Mesendoderm (in vitro differentiated cells): ENCODE results near the gene SRC.

Source experiments
- DNase-seq: peaks from one replicate; pipeline ENCODE4 v3.0.0; 2013
- H2AK5ac ChIP-seq: 2 replicates; pipeline ENCODE4 v1.6.1; 2013; ENCODE audit warnings: low read length, inconsistent platforms
- H2BK120ac ChIP-seq: 2 replicates; pipeline ENCODE4 v1.6.1; 2013; ENCODE audit warnings: low read depth, mild to moderate bottlenecking, low read length, moderate library complexity, mixed read lengths
- H2BK15ac ChIP-seq: replicated peaks from 2 replicates; pipeline ENCODE4 v1.6.1; 2013; ENCODE audit warnings: low read depth, mild to moderate bottlenecking, moderate library complexity
- H2BK5ac ChIP-seq: 2 replicates; pipeline ENCODE4 v1.6.1; 2013; ENCODE audit warnings: low read length, inconsistent platforms
- H3K18ac ChIP-seq: 2 replicates; pipeline ENCODE4 v1.6.1; 2013; ENCODE audit warnings: mild to moderate bottlenecking, low read length, mixed read lengths
- H3K23ac ChIP-seq: one replicate; pipeline ENCODE4 v1.6.1; 2013; ENCODE audit warnings: low read length
- H3K27ac ChIP-seq: 2 replicates; pipeline ENCODE4 v1.5.1; 2013; ENCODE audit warnings: low read depth, mild to moderate bottlenecking, inconsistent platforms, low read length, moderate library complexity
- H3K27me3 ChIP-seq: 2 replicates; pipeline ENCODE4 v1.6.1; 2013; ENCODE audit warnings: low read length, control low read depth, mild to moderate bottlenecking, inconsistent platforms; ENCODE audit not compliant: insufficient read depth, poor library complexity
- H3K36me3 ChIP-seq: 2 replicates; pipeline ENCODE4 v1.6.1; 2013; ENCODE audit warnings: low read length, inconsistent platforms; ENCODE audit not compliant: control insufficient read depth, insufficient read depth
- H3K4ac ChIP-seq: one replicate; pipeline ENCODE4 v1.6.1; 2013; ENCODE audit warnings: low read depth, mild to moderate bottlenecking, low read length, moderate library complexity
- H3K4me1 ChIP-seq: 2 replicates; pipeline ENCODE4 v1.6.1; 2013; ENCODE audit warnings: low read depth, low read length, inconsistent platforms; ENCODE audit not compliant: control insufficient read depth
- H3K4me2 ChIP-seq: 2 replicates; pipeline ENCODE4 v1.6.1; 2013; ENCODE audit warnings: low read length
- H3K4me3 ChIP-seq: 2 replicates; pipeline ENCODE4 v1.5.1; 2013; ENCODE audit warnings: mild to moderate bottlenecking, low read length
- H3K56ac ChIP-seq: one replicate; pipeline ENCODE4 v1.6.1; 2013; ENCODE audit warnings: low read length
- H3K79me1 ChIP-seq: 2 replicates; pipeline ENCODE4 v1.6.1; 2013; ENCODE audit warnings: low read length, inconsistent platforms
- H3K79me2 ChIP-seq: 2 replicates; pipeline ENCODE4 v1.6.1; 2013; ENCODE audit warnings: mild to moderate bottlenecking, low read length; ENCODE audit not compliant: control insufficient read depth, insufficient read depth
- H3K9ac ChIP-seq: 2 replicates; pipeline ENCODE4 v1.6.1; 2013; ENCODE audit warnings: low read length, inconsistent platforms
- H4K5ac ChIP-seq: one replicate; pipeline ENCODE4 v1.6.1; 2013; ENCODE audit warnings: low read length
- H4K8ac ChIP-seq: one replicate; pipeline ENCODE4 v1.6.1; 2013; ENCODE audit warnings: low read depth, mild to moderate bottlenecking, control low read depth, low read length, moderate library complexity
- WGBS: extraction: QIAGEN DNeasy Blood & Tissue Kit; methylation state at CpG from one replicate; pipeline ENCODE4 v1.1.7; 2013; ENCODE audit warnings: low lambda C conversion rate, missing lambda C conversion rate; ENCODE audit not compliant: insufficient coverage; ENCODE audit errors: extremely low coverage; 5-methylcytosine and 5-hydroxymethylcytosine counted together

SRC gene

DNA sequence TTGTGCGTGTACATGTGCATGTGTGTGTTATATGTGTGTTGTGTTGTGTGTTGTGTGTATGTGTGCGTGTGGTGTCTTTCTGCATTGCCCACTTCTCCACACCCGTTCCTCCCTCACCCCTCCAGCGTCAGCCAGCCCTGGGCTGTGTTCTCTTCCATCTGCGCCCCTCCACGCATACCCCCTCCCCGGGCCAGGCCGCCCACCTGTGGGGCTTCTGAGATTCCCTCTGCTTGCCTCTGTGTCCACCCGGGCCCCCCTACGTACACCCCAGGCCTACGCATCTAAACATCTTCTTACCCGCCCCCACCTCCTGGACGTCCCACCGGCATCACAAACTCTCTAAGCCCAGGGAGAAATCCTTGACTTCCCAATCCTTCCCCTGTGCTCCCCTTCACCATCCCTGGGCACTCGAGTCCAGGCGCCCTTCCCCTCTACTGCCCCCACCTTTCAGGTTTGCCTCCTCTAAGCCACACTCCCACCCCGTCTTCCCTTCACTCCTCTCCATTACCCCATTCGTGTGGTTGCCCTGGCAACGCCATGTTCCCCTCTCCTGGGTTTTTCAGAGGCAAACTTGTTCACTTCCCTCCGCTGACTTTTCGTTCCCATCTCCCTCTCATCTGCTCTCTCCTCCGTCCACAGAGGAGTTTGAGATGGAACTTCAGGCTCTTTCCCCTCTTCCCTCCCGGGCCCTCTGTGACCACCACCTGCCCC is 93.4 kb downstream of the SRC start:
- H2AK5ac ChIP-seq: no peak overlapping the region
- no peak overlapping the region for H4K8ac ChIP-seq
- no peaks in the 10 kb centered on the region for H3K36me3 ChIP-seq
- no peak overlapping the region for H3K27ac ChIP-seq
- H2BK5ac ChIP-seq: no peak overlapping the region
- no peak overlapping the region for H4K5ac ChIP-seq
- no peaks in the 10 kb centered on the region for H3K79me1 ChIP-seq
- no peak overlapping the region for H3K56ac ChIP-seq
- DNase-seq: no peak
- H3K79me2 ChIP-seq: no peaks in the 10 kb centered on the region
- no peak overlapping the region for H3K9ac ChIP-seq
- no peak overlapping the region for H3K18ac ChIP-seq
- H3K23ac ChIP-seq: no peak overlapping the region
- no peak overlapping the region for H3K4ac ChIP-seq
- no CpG with 5 or more reads among the region's 23 CpGs for WGBS
- H3K4me1 ChIP-seq: no peaks in the 10 kb centered on the region
- H2BK15ac ChIP-seq: no peak overlapping the region
- H3K4me3 ChIP-seq: no peak overlapping the region
- H3K27me3 ChIP-seq: no peaks in the 10 kb centered on the region
- no peak overlapping the region for H2BK120ac ChIP-seq
- H3K4me2 ChIP-seq: no peak overlapping the region

DNA sequence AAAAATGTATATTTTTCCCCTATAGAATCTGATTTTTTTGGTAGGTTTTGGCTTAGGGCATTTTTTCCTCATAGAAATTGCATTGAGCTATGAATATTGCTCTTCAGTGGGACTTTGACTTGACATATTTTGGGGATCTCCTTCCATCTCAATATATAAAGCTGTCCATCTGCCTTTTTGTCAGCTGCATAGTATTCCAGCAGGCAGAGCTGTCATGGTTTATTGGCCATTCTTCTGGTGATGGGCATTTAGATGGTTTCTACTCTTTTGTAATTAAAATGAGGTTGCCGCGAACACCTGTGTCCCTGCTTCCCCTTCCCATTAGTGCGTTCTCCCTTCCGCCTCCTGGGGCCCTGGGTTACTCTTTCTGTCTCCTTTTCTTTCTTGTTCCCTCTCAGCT is 95.1 kb downstream of the SRC start:
- WGBS: no CpG with 5 or more reads among the region's 4 CpGs
- no peak for DNase-seq

DNA sequence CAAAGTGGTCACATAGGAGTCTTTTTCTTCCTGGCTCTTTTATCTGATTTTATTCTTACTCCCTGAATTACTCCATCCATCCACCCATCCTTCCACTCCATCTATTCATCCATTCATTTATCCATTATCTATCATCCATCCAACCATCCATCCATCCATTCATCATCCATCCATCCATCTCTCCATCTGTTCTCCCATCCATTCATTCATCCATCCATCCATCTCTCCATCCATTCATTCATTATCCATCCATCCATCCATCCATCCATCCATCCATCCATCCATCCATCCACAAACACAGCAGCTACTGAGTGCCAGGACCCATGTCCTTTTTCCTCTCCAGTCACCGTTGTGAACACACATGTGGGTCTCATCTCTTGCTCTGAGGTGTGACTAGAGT is 96.6 kb downstream of the SRC start:
- no peak overlapping the region for H3K18ac ChIP-seq
- no peaks in the 10 kb centered on the region for H3K4me1 ChIP-seq
- H2BK5ac ChIP-seq: no peak overlapping the region
- no peaks in the 10 kb centered on the region for H3K79me1 ChIP-seq
- H2AK5ac ChIP-seq: no peak overlapping the region
- H2BK15ac ChIP-seq: no peak overlapping the region
- WGBS: no CpG with 5 or more reads among the region's 1 CpG
- no peak overlapping the region for H3K4me2 ChIP-seq
- H2BK120ac ChIP-seq: no peak overlapping the region
- no peak overlapping the region for H3K4ac ChIP-seq
- H4K5ac ChIP-seq: no peak overlapping the region
- no peak overlapping the region for H3K27ac ChIP-seq
- DNase-seq: no peak
- H3K56ac ChIP-seq: no peak overlapping the region
- H4K8ac ChIP-seq: no peak overlapping the region
- no peaks in the 10 kb centered on the region for H3K27me3 ChIP-seq
- no peak overlapping the region for H3K4me3 ChIP-seq
- no peaks in the 10 kb centered on the region for H3K79me2 ChIP-seq
- H3K36me3 ChIP-seq: no peaks in the 10 kb centered on the region
- no peak overlapping the region for H3K9ac ChIP-seq
- no peak overlapping the region for H3K23ac ChIP-seq

More for the DNA sequence above, 95.1 kb downstream of the SRC start:
- Histone ChIP-seq H3K4ac (no peak overlapping the region), H4K5ac (no peak overlapping the region), H3K56ac (no peak overlapping the region), H3K4me1 (no peaks in the 10 kb centered on the region), H3K79me1 (no peaks in the 10 kb centered on the region), H4K8ac (no peak overlapping the region), H3K4me2 (no peak overlapping the region), H2AK5ac (no peak overlapping the region), H3K18ac (no peak overlapping the region), H3K79me2 (no peaks in the 10 kb centered on the region), H3K23ac (no peak overlapping the region), H2BK5ac (no peak overlapping the region), H2BK120ac (no peak overlapping the region), H3K9ac (no peak overlapping the region), H3K36me3 (no peaks in the 10 kb centered on the region), H3K27me3 (no peaks in the 10 kb centered on the region), H2BK15ac (no peak overlapping the region), H3K27ac (no peak overlapping the region), H3K4me3 (no peak overlapping the region)

DNA sequence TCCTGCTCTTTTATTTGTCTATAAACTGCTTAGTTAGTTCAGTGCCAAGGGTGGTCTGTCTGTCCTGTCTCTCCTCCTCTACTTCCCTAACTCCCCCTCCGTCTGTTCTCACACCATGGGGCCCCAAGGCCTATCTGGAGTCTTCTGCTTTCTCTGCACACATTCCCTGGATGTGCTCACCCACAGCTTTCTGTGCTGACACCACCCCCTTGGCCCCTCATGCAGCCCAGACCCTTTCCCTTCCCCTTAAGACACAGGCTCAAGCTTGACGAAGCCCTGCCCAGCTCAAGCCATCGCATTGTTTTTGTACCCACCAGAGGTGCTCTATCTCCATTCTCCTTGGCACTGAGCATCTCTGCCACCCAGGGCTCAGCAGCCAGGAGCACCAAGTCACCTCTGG is 97.0 kb downstream of the SRC start:
- no CpG with 5 or more reads among the region's 3 CpGs for WGBS
- Histone ChIP-seq H2BK15ac (no peak overlapping the region), H3K36me3 (no peaks in the 10 kb centered on the region), H3K56ac (peak overlapping the region; percentile 15), H3K18ac (no peak overlapping the region), H2AK5ac (no peak overlapping the region), H2BK5ac (no peak overlapping the region), H4K8ac (no peak overlapping the region), H4K5ac (no peak overlapping the region), H3K27me3 (no peaks in the 10 kb centered on the region), H3K4me1 (no peaks in the 10 kb centered on the region), H3K4me3 (no peak overlapping the region), H3K79me2 (no peaks in the 10 kb centered on the region), H3K4ac (no peak overlapping the region), H2BK120ac (no peak overlapping the region), H3K4me2 (no peak overlapping the region), H3K9ac (no peak overlapping the region), H3K79me1 (no peaks in the 10 kb centered on the region), H3K23ac (no peak overlapping the region), H3K27ac (no peak overlapping the region)
- no peak for DNase-seq

DNA sequence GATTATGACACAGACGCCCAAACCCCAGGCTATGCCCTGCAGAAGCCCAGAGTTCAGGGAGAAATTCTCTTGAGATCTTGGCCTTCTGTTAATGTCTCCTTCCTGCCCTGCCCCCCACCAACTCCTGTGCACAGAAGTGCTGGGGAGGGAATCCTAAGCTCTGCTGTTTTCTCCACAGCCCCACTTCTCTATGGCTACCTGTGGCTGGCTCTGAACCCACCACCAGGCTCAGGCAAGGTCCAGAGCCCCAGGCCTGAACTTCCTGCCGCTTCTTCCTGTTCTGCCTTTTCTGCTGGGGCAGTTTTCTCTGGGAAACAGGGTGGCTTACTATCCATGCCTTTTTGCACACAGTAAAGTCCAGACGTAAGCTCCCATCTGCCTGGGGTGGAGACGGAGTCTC is 97.7 kb downstream of the SRC start:
- no peak overlapping the region for H3K23ac ChIP-seq
- H3K18ac ChIP-seq: no peak overlapping the region
- no peak overlapping the region for H3K4me2 ChIP-seq
- H4K5ac ChIP-seq: no peak overlapping the region
- no CpG with 5 or more reads among the region's 4 CpGs for WGBS
- H4K8ac ChIP-seq: no peak overlapping the region
- no peak overlapping the region for H3K9ac ChIP-seq
- no peak overlapping the region for H2BK120ac ChIP-seq
- no peak for DNase-seq
- no peak overlapping the region for H3K4me3 ChIP-seq
- no peak overlapping the region for H3K27ac ChIP-seq
- H2BK5ac ChIP-seq: no peak overlapping the region
- H3K4me1 ChIP-seq: no peaks in the 10 kb centered on the region
- H3K27me3 ChIP-seq: no peaks in the 10 kb centered on the region
- H3K79me2 ChIP-seq: no peaks in the 10 kb centered on the region
- no peak overlapping the region for H2AK5ac ChIP-seq
- H3K79me1 ChIP-seq: no peaks in the 10 kb centered on the region
- no peaks in the 10 kb centered on the region for H3K36me3 ChIP-seq
- no peak overlapping the region for H3K56ac ChIP-seq
- H3K4ac ChIP-seq: no peak overlapping the region
- no peak overlapping the region for H2BK15ac ChIP-seq

DNA sequence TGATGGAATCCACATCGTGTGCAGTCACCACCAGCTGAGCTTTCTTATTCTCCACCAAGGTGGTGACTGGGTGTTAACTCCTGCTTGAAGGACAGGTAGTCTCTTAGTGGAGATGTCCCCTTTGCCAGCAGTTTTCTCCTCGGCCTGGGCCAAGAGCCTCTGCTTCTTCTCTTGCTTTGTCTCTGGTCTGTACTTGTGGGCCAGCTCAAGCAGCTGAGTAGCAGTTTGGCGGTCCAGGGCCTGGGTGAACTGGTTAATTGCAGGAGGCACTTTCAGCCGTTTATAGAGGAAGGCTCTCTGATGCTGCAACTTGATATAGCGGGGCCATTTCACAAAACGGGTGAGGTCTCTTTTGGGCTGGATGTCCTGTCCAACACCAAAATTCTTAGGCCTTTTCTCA is 99.1 kb downstream of the SRC start:
- H2BK5ac ChIP-seq: no peak overlapping the region
- no peak overlapping the region for H4K5ac ChIP-seq
- no peaks in the 10 kb centered on the region for H3K27me3 ChIP-seq
- H3K23ac ChIP-seq: no peak overlapping the region
- H3K9ac ChIP-seq: no peak overlapping the region
- H2AK5ac ChIP-seq: no peak overlapping the region
- H4K8ac ChIP-seq: no peak overlapping the region
- no peak overlapping the region for H3K4ac ChIP-seq
- H2BK15ac ChIP-seq: no peak overlapping the region
- no peak overlapping the region for H3K4me3 ChIP-seq
- no peak overlapping the region for H2BK120ac ChIP-seq
- WGBS: no CpG with 5 or more reads among the region's 6 CpGs
- no peak overlapping the region for H3K4me2 ChIP-seq
- H3K4me1 ChIP-seq: no peaks in the 10 kb centered on the region
- no peak for DNase-seq
- no peak overlapping the region for H3K27ac ChIP-seq
- H3K18ac ChIP-seq: no peak overlapping the region
- H3K36me3 ChIP-seq: no peaks in the 10 kb centered on the region
- H3K56ac ChIP-seq: no peak overlapping the region
- H3K79me1 ChIP-seq: no peaks in the 10 kb centered on the region
- no peaks in the 10 kb centered on the region for H3K79me2 ChIP-seq
